Sigmoid colon (tissue), 7 donors: ENCODE measurements around the gene UBE2L6. TPM values are rescaled to one million over a fixed set of nuclear protein-coding genes. Genes with fewer than 3 reads are reported as not detected.

Source experiments
- DNase-seq: peaks from one replicate; pipeline ENCODE4 v3.0.0-alpha.2; 2019
- H3K27ac ChIP-seq, 4 donors: fragments of 200-600 bp; sonication (generic); one replicate each; pipeline ENCODE4 v1.5.1; 2016 to 2019; ENCODE audit warnings: mild to moderate bottlenecking in 1 of 4
- H3K27me3 ChIP-seq, 3 donors: fragments of 200-600 bp; sonication (generic); one replicate each; pipeline ENCODE4 v1.5.1; 2019; ENCODE audit warnings: mild to moderate bottlenecking in 1 of 3
- H3K36me3 ChIP-seq, 4 donors: fragments of 200-600 bp; sonication (generic); one replicate each; pipeline ENCODE4 v1.5.1; 2016 to 2019
- H3K4me1 ChIP-seq, 4 donors: fragments of 200-600 bp; sonication (generic); one replicate each; pipeline ENCODE4 v1.5.1; 2017 to 2019
- H3K4me3 ChIP-seq, 4 donors: fragments of 200-600 bp; sonication (generic); one replicate each; pipeline ENCODE4 v1.5.1; 2017 to 2019; ENCODE audit warnings: mild to moderate bottlenecking in 2 of 4, moderate library complexity in 1 of 4
- H3K9me3 ChIP-seq, 4 donors: fragments of 200-600 bp in 3 of 4; sonication (generic) in 3 of 4; one replicate each; pipeline versions ENCODE4 v1.5.1 to v1.6.1; 2013 to 2019
- EP300 ChIP-seq, 4 donors: sonication (generic); formaldehyde crosslinking; IDR thresholded peaks; one replicate each; pipeline ENCODE4 v1.6.1; 2017; ENCODE audit warnings: antibody characterized with exemption in 4 of 4
- POLR2A ChIP-seq, 2 donors: fragments of 450-650 bp; IDR thresholded peaks; one replicate each; pipeline ENCODE4 v1.6.1; 2016; ENCODE audit warnings: antibody characterized with exemption in 2 of 2, mild to moderate bottlenecking in 2 of 2, moderate library complexity in 2 of 2
- POLR2AphosphoS5 ChIP-seq, 4 donors: sonication (generic); formaldehyde crosslinking; IDR thresholded peaks; one replicate each; pipeline ENCODE4 v1.6.1; 2017; ENCODE audit warnings: antibody characterized with exemption in 4 of 4
- WGBS, 2 donors: extraction: QIAGEN DNeasy Blood & Tissue Kit; methylation state at CpG; one replicate each; pipeline ENCODE4 v1.1.7; 2013; 5-methylcytosine and 5-hydroxymethylcytosine counted together
- intact Hi-C: fragments of 100-400 bp; cut with DNase I; formaldehyde crosslinking; loops from one replicate; pipeline ENCODE4 v1.15.1; 2023
- polyA plus RNA-seq, 3 donors: library from polyadenylated mRNA; stranded (reverse); fragments of 200-250 nt; gene quantifications; one replicate each; pipeline ENCODE4 v1.2.3, GENCODE V29; 2013
- total RNA-seq, 4 donors: library from RNA; depleted of rRNA; stranded (reverse); fragments of >200 nt; gene quantifications; one replicate each; pipeline ENCODE4 v1.1.0, GENCODE V29; 2016
- TF ChIP-seq, protein P1 (sequence below), 4 experiments: fragments of 450-650 bp in 3 of 4; fragments of 200-600 bp in 1 of 4; IDR thresholded peaks; one replicate each; pipeline ENCODE4 v1.5.1; 2016 to 2019; ENCODE audit warnings: antibody characterized with exemption in 4 of 4, mild to moderate bottlenecking in 3 of 4, moderate library complexity in 2 of 4
- donor health status: healthy with polysubstance abuse.
- donor health status: Bipolar disorder and iron deficiency.
- donor health status: healthy.

The UBE2L6 gene
- total and polyA plus RNA-seq, 7 donors: 26.5 to 106 (median 37.8) TPM

DNA sequence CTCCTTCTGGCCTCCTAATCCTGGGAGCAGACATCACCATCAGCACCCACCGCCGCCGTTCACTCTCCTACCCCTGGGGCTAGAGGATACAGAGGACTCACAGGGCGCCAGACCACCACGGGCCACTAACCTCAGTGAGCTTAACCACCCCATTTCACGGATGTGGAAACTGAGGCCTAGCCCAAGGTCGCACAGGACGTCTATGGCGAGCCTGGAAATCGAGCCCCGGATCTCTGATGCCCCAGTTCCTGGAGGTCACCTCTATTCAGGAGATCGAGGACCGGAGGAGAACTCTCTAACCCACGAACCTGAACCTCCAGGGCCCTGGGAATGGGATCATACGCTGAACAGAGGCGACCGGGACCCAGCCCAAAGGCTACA, 37.3 kb downstream of the UBE2L6 start:
- no peak for TF ChIP-seq POLR2AphosphoS5 (IDR thresholded peaks at IDR 0.05)
- TF ChIP-seq EP300 (IDR thresholded peaks at IDR 0.05): no peak
- no peak for TF ChIP-seq POLR2A (IDR thresholded peaks at IDR 0.05)
- TF ChIP-seq, protein P1, sequence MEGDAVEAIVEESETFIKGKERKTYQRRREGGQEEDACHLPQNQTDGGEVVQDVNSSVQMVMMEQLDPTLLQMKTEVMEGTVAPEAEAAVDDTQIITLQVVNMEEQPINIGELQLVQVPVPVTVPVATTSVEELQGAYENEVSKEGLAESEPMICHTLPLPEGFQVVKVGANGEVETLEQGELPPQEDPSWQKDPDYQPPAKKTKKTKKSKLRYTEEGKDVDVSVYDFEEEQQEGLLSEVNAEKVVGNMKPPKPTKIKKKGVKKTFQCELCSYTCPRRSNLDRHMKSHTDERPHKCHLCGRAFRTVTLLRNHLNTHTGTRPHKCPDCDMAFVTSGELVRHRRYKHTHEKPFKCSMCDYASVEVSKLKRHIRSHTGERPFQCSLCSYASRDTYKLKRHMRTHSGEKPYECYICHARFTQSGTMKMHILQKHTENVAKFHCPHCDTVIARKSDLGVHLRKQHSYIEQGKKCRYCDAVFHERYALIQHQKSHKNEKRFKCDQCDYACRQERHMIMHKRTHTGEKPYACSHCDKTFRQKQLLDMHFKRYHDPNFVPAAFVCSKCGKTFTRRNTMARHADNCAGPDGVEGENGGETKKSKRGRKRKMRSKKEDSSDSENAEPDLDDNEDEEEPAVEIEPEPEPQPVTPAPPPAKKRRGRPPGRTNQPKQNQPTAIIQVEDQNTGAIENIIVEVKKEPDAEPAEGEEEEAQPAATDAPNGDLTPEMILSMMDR (IDR thresholded peaks at IDR 0.05): no peak
- H3K27ac ChIP-seq: peak overlapping the region; percentile 61 to 78 (median 70)
- WGBS, 2 donors: 1 to 2% methylated on average over 17 of the region's 17 CpGs
- no peak for DNase-seq
- peak overlapping the region; percentile 55 to 78 (median 60) for H3K4me3 ChIP-seq
- no peaks in the 10 kb centered on the region for H3K9me3 ChIP-seq
- intact Hi-C loops: loop anchor here (1.0 to 2.0 kb wide), 2 partner anchors 69 to 73 kb away; no protein-coding TSS in a partner anchor
- no peaks in the 10 kb centered on the region for H3K27me3 ChIP-seq
- peaks cover 0 to 18% (median 11%) of the 10 kb centered on the region in 4 donors for H3K4me1 ChIP-seq
- H3K36me3 ChIP-seq: peaks cover 0 to 6% (median 2%) of the 10 kb centered on the region in 4 donors

DNA sequence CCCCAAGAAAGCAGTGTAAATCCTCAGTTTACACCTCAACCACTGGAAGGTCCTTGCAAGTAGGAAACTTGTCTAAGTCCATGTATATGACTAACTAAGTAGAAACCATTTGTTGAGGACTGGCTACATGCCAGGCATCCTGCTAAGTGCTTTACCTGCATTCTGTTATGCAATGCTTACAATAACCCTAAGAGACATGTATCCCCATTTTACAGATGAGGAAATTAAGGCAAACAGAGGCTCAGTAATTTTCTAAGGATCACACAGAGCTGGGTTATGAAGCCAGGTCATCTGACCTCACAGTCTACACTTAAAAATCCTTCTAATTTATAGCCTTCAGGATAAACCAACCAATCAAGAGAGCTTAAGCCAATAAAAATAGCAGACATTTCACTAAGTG, 38.5 kb downstream of the UBE2L6 start:
- Histone ChIP-seq H3K9me3 (no peaks in the 10 kb centered on the region), H3K27ac (no peak overlapping the region), H3K36me3 (peaks cover 0 to 6% (median 2%) of the 10 kb centered on the region in 4 donors), H3K27me3 (no peaks in the 10 kb centered on the region), H3K4me1 (peaks cover 0 to 18% (median 11%) of the 10 kb centered on the region in 4 donors), H3K4me3 (no peak overlapping the region)
- no peak for TF ChIP-seq EP300 (IDR thresholded peaks at IDR 0.05)
- no peak for TF ChIP-seq POLR2AphosphoS5 (IDR thresholded peaks at IDR 0.05)
- TF ChIP-seq, protein P1 (IDR thresholded peaks at IDR 0.05): no peak
- TF ChIP-seq POLR2A (IDR thresholded peaks at IDR 0.05): no peak
- intact Hi-C loops: loop anchor here (2.0 kb wide), 1 partner anchor 28 kb away; no protein-coding TSS in a partner anchor
- no peak for DNase-seq

DNA sequence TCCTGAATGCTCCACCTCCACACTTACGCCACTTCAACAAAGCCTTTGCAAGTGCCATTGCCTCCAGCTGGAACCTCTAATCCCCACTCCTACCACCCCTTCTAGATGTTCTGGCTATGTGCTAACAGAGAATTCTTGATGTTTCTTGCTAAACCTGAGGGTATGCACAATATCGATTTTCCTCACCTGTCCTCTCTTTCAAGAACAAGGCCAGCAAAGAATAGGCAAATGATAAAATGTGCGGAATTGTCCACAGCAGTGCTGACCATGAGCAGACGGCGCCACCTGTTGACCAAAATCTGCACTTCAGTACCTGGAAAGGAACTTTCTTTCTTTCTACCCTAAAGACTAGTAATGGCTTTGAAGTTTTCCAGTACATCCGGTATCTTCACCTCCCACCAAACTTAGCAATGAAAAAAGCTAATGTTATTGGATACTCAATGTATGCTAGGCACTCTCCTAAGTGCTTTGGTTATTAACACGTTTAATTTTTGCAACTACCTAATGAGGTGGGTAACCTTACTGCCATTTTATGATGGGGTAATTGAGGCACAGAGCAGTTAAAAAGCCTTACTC, 40.3 kb downstream of the UBE2L6 start:
- peak; percentile 81 for DNase-seq
- Histone ChIP-seq H3K9me3 (no peaks in the 10 kb centered on the region), H3K4me1 (peaks cover 0 to 18% (median 11%) of the 10 kb centered on the region in 4 donors), H3K36me3 (peaks cover 0 to 6% (median 2%) of the 10 kb centered on the region in 4 donors), H3K27ac (no peak overlapping the region), H3K27me3 (no peaks in the 10 kb centered on the region), H3K4me3 (no peak overlapping the region)
- WGBS, 2 donors: 19 to 21% methylated on average over 7 of the region's 7 CpGs
- intact Hi-C loops: loop anchor here (1.0 to 2.0 kb wide), 2 partner anchors 34 to 182 kb away; no protein-coding TSS in a partner anchor
- TF ChIP-seq EP300 (IDR thresholded peaks at IDR 0.05): no peak
- TF ChIP-seq, protein P1 (IDR thresholded peaks at IDR 0.05): peak; percentile 75 to 93 (median 90)

DNA sequence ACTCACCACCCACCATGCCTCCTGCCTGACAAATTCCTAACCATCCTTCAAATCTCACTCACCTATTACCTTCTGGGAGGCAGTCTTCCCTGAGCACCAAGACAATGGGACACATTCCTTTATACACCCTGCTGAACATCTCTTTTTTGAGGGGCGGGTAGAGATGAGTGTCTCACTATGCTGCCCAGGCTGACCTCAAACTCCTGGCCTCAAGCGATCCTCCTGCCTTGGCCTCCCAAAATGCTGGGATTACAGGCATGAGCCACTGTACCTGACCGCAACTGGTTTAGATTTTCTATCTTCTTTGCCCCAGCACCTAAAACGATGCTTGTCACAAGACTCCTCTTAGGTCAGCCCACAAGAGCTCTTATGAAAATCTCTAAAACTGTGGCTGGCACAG, 44.1 kb downstream of the UBE2L6 start:
- no peak for DNase-seq
- intact Hi-C loops: no loop called here
- WGBS, 2 donors: 93% methylated on average over 4 of the region's 4 CpGs
- H3K9me3 ChIP-seq: no peaks in the 10 kb centered on the region
- H3K4me3 ChIP-seq: no peak overlapping the region
- H3K27ac ChIP-seq: no peak overlapping the region
- TF ChIP-seq EP300 (IDR thresholded peaks at IDR 0.05) (no peak), POLR2AphosphoS5 (IDR thresholded peaks at IDR 0.05) (no peak), POLR2A (IDR thresholded peaks at IDR 0.05) (no peak)
- TF ChIP-seq, protein P1 (IDR thresholded peaks at IDR 0.05): no peak
- no peaks in the 10 kb centered on the region for H3K27me3 ChIP-seq
- peaks cover 0 to 1% (median under 1%) of the 10 kb centered on the region in 4 donors for H3K36me3 ChIP-seq
- no peaks in the 10 kb centered on the region for H3K4me1 ChIP-seq

DNA sequence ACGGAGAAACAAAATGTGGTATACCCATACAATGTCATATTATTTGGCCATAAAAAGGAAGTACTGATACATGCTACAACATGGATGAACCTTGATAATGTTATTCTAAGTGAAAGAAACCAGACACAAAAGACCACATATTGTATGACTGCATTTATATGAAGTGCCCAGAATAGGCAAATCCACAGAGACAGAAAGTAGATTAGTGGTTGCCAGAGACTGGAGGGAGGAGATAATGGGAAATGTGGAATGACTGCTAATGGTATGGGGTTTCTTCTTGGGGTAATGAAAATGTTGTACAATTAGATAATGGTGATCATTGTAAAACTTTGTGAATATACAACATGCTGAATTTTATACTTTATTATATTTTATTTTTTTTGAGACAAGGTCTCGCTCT, 46.4 kb downstream of the UBE2L6 start:
- intact Hi-C loops: no loop called here

More for the DNA sequence above, 46.4 kb downstream of the UBE2L6 start:
- Histone ChIP-seq H3K4me3 (no peak overlapping the region), H3K27me3 (no peaks in the 10 kb centered on the region), H3K9me3 (no peaks in the 10 kb centered on the region), H3K4me1 (peaks cover 0 to 3% (median under 1%) of the 10 kb centered on the region in 4 donors), H3K27ac (no peak overlapping the region), H3K36me3 (no peaks in the 10 kb centered on the region)
- no peak for TF ChIP-seq EP300 (IDR thresholded peaks at IDR 0.05)
- TF ChIP-seq, protein P1 (IDR thresholded peaks at IDR 0.05): no peak
- TF ChIP-seq POLR2A (IDR thresholded peaks at IDR 0.05): no peak
- TF ChIP-seq POLR2AphosphoS5 (IDR thresholded peaks at IDR 0.05): no peak
- WGBS, 2 donors: 94 to 95% methylated on average over 2 of the region's 2 CpGs
- no peak for DNase-seq
